ENCODE data around the gene ITGBL1.

The ITGBL1 gene

DNA sequence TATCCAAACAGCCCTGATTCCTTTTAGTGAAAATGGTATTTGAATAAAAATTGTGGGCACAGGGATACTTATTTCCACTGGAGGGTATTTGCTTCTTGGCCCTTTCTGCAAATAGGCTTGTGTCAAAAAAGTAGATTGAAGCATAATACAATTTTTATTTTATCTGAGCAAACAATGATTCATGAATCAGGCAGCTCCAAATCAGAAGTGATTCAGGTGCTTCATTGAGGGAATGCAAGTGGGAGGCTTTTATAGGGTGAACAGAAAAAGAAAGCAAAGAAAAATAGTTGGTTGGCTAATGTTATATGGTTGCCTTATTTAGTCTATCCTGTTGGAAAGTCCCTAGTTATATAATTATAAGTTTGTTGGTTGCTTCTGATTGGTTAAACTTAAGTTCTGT is 117.9 kb downstream of the ITGBL1 start:
- DNase-seq = no peak

DNA sequence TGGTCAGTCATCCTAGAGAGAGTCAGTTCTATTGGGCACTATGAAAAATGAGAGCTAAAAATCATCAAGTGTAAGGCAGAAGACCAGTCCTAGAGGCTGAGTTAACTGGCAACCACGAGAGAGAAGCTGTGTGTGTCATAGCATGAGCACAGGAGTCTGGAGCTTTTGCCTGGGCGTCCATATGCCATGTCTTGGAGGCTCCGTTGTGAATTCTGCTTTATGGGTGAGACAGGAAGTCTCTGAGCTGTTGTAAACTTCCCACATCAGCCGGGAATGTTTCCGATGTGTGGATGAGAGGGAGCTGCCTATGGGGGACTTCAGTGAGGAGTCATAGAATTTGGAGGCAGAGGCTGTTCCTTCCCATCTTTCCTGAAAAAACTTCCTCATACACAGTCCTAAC is 120.0 kb downstream of the ITGBL1 start:
- DNase-seq = no peak

DNA sequence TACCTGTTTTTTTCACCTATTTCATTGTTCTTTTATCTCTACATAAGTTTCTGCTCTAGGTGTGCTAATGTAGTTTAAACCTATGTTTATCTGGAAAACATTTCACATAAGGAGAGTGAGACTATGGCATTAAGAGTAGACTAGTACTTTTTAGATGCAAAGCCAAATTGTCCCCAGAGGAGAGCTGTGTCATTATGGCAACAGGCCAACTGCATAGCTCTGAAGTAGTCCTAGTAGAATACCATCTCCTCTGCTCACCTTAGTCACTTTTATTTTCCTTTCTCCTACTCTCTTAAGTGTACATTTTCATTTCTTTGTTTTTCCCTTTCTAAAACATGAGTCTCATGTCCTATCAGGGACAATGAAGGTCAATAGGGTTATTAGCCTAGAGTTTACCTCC is 123.1 kb downstream of the ITGBL1 start:
- DNase-seq = no peak

DNA sequence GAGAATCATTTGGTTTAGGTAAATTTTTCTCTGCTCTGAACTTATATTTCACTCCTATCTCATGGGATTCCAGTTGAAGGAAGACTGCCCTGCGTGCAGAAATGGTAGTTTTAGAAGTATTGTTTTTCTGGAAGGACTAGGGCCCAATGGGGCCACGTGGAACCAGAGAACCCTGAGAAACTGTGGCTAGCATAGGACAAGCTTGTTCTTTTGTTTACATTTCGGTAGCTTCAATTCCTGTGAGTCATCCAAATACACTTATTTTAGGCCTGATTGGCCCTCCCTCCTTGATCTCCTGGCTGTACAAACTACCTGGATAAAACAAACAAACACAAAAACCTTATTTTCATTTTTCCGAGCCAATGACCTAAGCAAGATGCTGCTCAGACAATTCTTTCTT is 124.0 kb downstream of the ITGBL1 start:
- DNase-seq = no peak

DNA sequence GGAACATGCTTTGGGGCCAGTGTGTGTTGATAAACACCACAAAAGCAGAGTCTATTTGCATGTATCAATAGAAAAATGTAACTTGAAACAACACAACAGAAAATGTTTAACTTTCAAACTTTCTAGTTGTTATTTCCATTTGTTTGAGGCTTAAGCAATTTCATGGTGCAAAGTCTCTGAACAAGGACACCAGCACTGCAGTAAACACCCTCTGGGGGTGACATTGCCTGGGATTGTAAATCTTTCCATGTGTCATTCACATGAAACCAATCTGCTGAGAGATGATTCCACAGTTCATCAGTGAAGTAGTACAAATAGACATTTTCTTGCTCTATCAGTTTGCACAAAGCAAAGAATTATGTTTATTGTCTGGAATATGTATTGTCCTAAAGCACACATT is 124.5 kb downstream of the ITGBL1 start:
- no peak for DNase-seq

DNA sequence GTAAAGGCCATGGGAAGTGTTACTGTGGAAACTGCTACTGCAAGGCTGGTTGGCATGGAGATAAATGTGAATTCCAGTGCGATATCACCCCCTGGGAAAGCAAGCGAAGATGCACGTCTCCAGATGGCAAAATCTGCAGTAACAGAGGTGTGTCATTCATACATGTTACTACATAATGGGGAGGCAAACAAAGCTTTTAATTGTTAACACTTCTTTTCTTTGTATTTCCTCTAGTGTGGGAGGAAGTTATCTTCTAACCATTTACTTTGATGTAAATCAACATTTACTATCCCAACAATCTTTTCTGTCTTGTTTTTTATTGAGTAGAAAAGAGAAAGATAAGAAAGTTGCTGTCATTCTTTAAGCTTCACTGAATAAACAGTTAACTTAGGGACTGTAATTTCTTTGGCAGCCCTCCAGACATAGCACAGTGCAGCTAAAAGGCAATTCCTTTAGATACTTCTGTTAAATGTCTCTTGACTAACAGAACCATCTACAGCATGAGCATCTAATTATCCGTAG is 126.9 kb downstream of the ITGBL1 start:
- DNase-seq = peak; percentile 30

DNA sequence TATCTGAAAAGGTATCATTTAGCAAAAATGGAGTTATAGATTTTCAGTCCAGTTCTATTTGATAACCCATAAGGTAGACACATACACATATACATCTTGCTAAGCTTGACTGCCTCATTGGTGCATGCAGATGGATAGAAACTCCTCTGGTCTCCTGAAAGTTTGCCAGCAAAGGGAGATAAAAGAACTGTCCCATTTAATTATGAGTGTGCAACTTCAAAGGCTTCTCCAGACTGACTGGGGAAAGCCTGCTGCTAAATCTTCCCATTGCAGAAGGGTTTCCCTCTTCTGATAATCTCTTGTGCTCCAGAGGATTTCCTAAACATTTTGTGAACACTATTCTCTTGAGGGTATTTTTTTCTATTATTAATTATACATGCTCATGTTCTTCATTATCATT is 131.9 kb downstream of the ITGBL1 start:
- DNase-seq = no peak

DNA sequence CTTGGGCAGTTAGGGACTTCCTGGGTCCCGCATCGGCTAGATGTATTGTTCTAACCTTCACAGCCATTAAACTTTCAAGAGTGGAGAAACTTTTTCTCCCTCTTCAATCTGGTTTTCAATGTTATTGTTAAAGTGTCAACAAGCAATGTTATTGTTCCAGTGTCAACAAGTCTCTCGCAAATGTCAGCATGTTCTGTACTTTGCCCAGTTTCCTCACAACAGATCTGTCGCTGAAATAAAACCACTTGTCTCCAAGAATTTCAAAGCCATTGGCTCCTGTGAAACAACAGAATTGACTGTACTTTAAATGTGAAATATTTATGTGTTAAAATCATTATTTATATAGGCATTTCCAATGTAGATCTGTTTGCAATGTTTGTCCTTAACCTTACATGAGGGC is 138.0 kb downstream of the ITGBL1 start:
- no peak for DNase-seq

DNA sequence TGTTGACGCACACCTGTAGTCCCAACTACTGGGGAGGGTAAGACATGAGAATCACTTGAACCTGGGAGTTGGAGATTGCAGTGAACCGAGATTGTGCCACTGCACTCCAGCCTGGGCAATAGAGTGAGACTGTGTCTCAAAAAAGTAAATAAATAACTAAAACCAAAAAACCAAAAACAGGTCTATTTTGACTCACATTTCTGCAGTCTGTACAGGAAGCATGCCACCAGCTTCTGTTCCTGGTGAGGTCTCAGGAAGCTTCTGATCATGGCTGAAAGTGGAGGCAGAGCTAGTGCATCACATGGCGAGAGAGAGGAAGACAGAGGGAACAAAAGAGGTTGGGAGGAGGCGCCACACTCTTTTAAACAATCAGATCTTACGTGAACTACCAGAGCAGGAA is 142.5 kb downstream of the ITGBL1 start:
- no peak for DNase-seq

DNA sequence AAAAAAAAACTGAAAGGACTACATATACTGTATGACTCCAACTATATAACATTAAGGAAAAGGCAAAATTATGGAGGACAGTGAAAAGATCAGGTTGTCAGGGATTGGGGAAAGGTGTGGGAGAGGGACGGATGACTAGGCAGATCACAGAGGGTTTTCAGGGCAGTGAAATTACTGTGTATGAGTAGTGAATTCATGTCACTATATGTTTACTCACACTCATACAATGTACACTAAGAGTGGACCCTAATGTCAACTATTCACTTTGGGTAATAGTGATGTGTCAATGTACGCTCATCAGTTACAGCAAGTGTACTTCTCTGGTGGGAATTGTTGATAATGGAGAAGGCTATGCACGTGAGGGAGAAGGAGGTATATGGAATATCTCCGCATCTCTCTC is 144.3 kb downstream of the ITGBL1 start:
- DNase-seq = no peak

DNA sequence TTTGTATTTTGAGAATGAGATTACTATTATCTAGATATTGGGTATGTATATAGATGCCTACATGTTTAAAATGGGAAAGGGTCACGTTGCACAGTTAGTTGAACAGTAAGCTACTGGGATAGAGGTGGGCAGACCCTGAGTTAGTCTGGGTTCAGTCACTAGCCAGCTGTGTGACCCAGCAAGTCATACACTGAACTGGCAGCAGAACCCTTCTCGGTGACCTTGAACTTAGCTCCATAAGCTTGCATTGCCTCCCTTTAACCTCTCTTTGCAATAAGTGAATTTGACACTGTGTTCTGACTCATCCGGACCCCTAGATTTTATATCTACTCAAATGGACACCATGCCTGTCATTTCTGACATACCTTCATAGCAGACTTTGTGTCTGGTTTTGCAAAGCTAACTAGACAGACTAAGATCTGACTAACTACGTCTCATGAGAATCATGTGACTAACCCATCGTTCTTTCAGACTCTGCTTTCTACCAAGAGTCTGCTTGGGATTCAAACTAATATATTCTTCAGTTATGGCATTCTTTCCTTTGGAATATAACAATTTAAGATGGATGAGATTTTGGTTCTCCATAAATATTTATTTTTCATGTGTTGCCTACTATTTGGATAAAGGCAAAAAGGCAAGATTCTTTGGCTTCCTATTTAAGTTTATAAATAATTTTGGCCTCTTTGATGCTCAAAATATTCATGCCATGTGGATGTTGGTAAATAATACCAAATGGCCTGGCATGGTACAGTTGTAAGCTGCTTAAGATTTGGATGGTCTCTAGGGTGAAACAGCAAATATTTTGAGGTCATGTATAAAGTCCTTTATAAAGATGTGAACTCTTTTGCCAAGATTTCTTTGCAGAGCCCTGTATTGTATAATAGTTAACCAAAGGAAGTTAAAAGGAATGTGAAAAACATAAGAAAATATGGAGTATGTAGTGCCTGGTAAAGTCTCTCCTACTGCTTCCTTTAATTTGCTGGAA is 159.3 kb downstream of the ITGBL1 start:
- DNase-seq = no peak

DNA sequence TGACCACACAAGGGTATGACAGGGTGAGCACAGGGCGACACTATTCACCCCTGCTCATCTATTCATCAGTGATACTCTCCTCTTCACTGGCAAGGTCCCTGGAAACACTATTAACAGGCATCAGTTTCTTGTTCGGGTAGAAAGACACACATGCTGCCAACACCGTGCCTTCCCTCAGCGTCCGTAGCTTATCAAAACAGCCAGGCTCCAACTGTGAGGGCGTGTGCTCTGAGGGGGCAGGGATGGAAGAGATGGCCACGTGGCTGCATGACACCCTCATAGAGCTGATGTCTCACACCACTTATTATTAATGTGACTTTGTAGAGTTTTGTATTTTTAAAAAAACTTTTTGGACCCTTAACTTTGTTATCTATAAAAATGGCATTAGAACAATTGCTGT is 160.3 kb downstream of the ITGBL1 start:
- DNase-seq = no peak

DNA sequence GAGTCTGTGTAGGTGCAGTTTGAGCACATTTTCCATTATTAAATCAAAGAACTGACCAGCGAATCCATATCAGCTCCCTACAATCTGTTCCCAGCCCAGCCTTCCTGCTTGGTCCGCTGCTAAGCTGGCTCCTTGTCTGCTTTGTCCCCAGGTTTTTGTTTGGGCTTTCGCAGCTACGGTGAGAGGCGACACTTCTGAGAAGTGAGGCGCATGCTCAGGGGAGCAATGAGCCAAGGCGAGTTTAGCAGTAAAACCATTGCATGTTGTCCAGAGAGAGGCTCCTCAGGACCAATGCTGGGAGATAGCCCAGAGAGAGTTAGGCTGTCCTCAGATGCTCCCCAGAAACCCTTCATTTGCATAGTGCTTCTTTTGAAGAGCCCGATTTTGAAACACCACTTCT is 162.0 kb downstream of the ITGBL1 start:
- no peak for DNase-seq

DNA sequence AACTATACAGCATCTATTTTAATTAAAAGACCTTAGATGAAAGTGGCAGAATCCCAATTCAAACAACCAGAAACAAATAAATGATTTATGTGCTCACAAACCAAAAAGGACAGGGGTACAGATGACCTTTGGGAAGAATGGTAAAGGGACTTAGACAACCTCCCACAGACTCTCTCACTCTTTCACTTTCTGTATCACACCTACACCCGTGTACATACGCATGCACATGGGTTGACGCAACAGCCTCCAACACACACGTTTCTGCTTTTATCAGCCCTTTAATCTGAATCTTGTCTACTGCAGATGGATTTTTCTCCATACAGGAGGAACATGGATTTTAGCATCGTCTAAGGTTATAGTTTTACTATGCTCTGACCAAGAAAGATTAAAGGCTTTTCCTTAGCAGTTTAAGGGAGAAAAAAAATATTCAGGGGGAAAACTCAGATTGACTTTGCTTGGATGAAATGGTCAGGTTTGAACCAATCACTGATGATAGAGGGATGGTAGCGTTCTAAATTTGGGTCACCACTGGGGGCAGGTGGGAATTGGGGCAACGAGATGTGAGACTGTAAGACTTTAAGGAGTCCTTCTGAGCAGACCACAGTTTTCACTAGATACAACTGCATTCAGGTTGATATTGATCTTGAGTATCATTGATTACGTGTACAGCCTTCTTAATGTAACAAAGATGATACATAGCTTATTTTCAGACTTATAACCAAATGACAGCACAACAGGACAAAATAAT is 166.1 kb downstream of the ITGBL1 start:
- no peak for DNase-seq

DNA sequence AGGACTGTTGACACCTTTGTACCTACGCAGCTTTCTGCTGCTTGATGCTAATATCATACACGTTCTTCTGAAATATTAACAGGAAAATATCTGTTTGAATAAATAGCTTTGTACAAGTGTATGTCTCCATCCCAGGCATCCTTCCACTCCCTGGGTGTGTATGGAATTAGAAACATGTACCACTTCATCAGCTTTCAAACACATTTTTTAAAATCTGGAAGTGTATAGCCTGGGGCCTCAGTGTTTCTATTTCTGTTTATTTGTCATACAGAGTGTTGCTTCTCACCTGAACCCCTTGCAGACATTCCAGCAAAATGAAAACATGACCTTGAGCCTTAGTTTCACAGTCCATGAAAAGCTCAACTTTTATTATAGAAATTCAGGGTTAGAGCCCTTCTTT is 168.6 kb downstream of the ITGBL1 start:
- no peak for DNase-seq

DNA sequence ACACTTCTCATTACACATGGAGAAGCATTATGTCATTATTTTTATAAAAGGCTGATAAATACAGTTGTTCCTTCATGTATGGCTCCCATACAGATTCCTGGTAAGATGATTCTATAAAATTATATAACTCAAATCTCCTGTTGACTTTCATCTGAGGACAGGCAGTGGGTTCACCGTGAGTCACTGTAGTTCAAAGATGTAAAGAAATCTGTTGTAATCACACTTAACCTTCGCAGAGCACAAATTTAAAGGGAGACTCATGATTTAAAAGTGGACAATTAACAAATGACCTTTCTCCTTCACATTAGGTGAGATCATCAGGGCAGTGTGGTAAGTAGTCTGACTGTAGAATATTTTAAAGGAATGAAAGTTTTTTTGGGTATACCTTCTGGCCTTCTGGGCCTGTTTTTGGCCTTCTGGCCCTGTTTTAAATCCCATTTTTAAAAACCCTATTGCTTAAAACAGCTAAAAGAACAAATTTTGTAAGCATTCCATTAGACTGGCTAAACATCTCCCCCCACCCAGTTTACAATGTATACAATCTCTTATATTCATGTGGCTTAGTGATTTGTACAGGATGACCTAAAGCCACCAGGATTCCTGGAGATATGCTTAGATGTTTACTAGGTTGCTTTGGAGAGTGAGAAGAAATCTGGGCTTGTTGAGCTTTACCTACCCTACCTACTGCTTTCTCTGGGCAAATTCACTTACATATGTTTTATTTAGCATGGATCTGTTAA is 171.2 kb downstream of the ITGBL1 start:
- DNase-seq = no peak

DNA sequence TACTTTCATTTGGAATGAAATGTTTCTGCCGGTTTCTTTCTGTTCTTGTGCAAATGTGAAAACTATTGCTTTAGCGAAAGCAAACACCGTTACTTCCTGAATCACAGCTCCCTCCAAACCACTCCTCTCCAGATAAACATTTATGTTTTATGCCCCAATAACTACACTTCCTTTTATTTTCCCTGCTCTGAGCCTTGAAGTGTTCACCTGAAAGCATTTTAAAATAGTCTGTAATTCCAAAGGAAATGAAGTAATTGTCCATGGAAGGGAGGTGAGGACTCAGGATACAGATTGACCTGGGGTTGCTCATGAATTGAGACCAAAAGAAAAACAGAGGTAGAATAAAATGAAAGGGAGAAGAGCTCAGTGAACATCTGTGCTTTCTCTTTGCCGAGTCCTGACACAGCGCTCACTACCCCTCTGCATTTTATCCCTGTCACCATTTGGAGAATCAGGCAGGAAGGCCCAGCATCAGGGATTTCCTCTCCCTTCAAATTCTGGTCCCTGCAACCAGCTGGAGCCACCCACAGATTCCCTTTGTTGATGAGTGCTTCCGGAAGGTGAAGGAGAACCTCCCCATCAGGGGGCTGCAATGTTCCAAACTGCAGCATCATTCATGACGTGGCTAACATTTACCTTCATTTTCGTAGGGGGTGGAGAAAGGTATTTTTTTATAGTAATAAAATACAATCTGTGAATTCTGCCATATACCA is 171.9 kb downstream of the ITGBL1 start:
- no peak for DNase-seq

DNA sequence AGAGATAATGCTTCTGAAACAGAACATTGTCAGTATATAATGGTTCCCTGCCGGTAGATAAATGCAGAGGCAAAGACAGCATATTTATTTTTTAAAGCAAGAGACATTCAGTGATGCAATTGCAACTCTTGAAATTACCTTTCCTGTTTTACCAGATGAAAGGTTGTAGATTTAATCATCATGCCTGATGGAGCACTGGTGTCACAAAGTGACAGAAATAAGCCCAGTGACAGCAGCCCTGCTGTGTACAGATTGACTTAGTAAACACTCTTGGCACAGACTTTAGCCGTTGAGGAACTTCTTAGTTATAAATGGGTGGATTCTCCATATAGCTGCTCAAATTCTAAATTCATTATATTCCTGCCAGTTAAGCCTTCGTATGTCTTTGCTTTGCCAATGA is 172.5 kb downstream of the ITGBL1 start:
- no peak for DNase-seq

DNA sequence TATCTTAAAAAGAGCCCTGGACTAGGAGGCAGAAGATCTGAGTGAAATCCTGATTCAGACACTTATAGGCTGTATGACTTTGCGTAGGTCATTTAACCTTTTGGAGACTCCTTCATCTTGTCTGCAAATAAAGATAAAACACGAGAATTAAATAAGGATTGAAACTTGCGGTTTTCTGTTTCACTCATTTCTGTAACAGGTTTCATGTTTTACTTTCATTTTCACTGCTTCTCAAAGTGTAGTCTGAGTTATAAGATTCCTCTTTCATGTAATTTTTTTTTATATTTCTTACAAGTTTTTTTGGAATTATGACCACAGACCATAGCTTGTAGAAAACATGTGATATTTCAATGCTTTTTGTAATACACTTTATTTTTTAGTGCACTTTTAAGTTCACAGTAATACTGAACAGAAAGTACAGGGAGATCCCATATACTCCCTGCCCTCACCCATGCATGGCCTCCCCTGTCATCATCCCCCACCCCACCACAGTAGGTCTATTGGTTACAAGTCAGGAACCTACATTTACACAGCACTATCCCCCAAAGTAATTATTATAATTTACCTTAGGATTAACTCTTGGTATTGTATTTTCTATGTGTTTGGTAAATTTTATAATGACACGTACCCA is 174.6 kb downstream of the ITGBL1 start:
- no peak for DNase-seq

DNA sequence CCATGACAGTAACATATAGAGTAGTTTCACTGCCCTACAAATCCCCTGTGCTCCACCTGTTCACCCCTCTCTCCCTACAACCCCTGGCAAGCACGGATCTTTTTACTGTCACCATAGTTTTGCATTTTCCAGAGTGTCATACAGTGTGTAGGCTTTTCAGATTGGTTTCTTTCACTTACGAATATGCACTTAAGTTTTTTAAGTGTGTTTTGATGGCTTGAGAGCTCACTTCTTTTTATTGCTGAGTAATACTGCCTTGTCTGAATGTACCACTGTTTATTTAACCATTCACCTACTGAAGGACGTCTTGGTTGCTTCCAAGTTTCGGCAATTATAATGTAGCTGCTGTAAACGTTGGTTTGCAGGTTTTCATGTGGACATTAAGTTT is 175.1 kb downstream of the ITGBL1 start:
- DNase-seq = no peak

DNA sequence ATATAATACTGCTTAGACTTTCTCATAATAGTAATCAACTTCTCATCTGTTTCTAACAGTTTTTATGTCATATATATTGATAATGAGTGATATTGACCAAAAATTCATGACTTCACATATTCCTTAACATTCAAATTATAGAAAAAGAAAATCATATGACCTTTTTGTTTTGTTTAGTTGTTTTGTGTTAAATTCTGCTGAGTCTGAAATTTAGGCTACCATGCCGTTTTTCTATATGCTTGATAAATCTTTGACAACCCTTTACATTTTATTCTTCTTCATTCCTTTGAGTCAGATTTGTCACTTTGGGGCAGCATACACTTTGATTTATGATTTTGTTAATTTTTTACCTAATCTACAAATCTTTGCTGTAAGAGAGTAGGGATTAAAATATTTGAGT is 176.4 kb downstream of the ITGBL1 start:
- no peak for DNase-seq

DNA sequence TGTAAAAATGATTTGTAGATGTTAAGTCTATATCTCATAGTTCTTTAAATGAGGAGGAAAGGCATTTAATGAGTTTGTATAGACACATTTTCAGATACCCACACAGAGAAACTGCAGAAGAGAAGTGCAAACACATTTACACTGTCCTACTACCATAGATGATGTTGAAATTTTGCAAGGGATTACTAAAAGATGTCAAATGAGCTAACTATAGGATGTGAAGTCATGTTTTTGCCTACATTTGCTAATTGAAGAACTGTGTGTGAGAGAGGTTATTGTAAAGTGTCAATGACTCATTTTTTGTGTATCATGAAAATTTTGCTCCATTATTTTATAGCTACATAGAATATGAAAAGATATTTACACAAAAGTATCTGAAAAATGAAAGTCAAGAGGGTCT is 178.9 kb downstream of the ITGBL1 start:
- DNase-seq = no peak
